Breast epithelium (tissue), 4 donors: ENCODE measurements around the gene DUOX2. TPM values are rescaled to one million over a fixed set of nuclear protein-coding genes. Genes with fewer than 3 reads are reported as not detected.

Experiments used
- DNase-seq, 2 donors: peaks; one replicate each; pipeline ENCODE4 v3.0.0-alpha.2; 2019; ENCODE audit warnings: low spot score in 2 of 2
- H3K27ac ChIP-seq, 2 donors: fragments of 200-600 bp; sonication (generic) in 1 of 2; one replicate each; pipeline ENCODE4 v1.5.1; 2016 to 2019; ENCODE audit warnings: mild to moderate bottlenecking in 1 of 2
- H3K27me3 ChIP-seq, 2 donors: fragments of 200-600 bp; sonication (generic) in 1 of 2; one replicate each; pipeline versions ENCODE4 v1.5.1 to v1.6.0; 2017 to 2019; ENCODE audit warnings: control low read depth in 1 of 2, mild to moderate bottlenecking in 1 of 2
- H3K36me3 ChIP-seq: fragments of 200-600 bp; one replicate; pipeline ENCODE4 v1.5.1; 2019
- H3K4me1 ChIP-seq, 2 donors: fragments of 200-600 bp; sonication (generic); one replicate each; pipeline ENCODE4 v1.5.1; 2016 to 2019; ENCODE audit warnings: control low read depth in 1 of 2
- H3K4me3 ChIP-seq, 3 donors: fragments of 200-600 bp; sonication (generic); 1 replicate in 2 of 3; 2 replicates in 1 of 3; pipeline ENCODE4 v1.5.1; 2016 to 2019; ENCODE audit warnings: mild to moderate bottlenecking in 3 of 3, moderate library complexity in 2 of 3
- H3K9me3 ChIP-seq, 2 donors: fragments of 200-600 bp; sonication (generic) in 1 of 2; one replicate each; pipeline ENCODE4 v1.5.1; 2016 to 2019; ENCODE audit warnings: control low read depth in 1 of 2
- POLR2A ChIP-seq: fragments of 450-650 bp; IDR thresholded peaks from one replicate; pipeline ENCODE4 v1.6.1; 2016; ENCODE audit warnings: antibody characterized with exemption, mild to moderate bottlenecking, moderate library complexity
- POLR2AphosphoS5 ChIP-seq, 3 donors: sonication (generic); formaldehyde crosslinking; IDR thresholded peaks; one replicate each; pipeline ENCODE4 v1.6.1; 2017; ENCODE audit warnings: antibody characterized with exemption in 3 of 3
- intact Hi-C: fragments of 100-400 bp; cut with DNase I; formaldehyde crosslinking; loops from one replicate; pipeline ENCODE4 v1.15.1; 2023; ENCODE audit warnings: low total_unique reads
- total RNA-seq, 3 donors: library from RNA; depleted of rRNA; stranded (reverse); fragments of >200 nt; gene quantifications; one replicate each; pipeline ENCODE4 v1.1.0, GENCODE V29; 2016
- TF ChIP-seq, protein P1 (sequence below), 3 donors: fragments of 450-650 bp; IDR thresholded peaks; one replicate each; pipeline ENCODE4 v1.5.1; 2016 to 2017; ENCODE audit warnings: antibody characterized with exemption in 3 of 3, mild to moderate bottlenecking in 3 of 3, moderate library complexity in 3 of 3

DUOX2 gene
- total RNA-seq, 3 donors from 2014 or later, result 0.15 to 0.98 (median 0.16) TPM

DNA sequence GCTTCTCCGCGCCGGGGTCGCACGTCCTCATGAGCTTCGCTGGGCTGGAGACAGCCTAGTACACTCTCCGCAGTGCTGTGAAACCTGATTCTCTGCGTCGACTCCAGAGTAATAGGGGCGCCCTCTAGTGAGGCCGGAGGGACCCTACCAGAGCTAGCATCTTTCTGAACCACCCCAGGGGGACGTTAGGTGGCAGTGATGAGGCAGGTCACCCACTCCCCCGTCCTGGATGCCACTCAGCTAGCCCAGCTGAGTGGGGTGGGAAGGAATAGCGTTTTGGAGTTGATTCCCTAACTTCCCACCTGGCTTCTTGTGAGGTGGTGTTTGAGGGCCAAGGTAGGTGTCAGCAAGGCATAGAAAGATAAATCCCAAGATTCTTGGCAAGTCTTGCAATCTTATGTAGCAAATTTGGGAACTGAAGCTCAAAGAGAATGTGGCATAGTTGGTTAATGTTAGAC lies 4.2 kb upstream of the DUOX2 start:
- Histone ChIP-seq H3K27me3 (peaks cover 5 to 47% of the 10 kb centered on the region in 2 donors), H3K4me3 (peak overlapping the region in 2 of 3 donors; percentile 32 to 42), H3K27ac (no peak overlapping the region), H3K4me1 (peaks cover 7 to 8% of the 10 kb centered on the region in 2 donors), H3K9me3 (no peaks in the 10 kb centered on the region), H3K36me3 (no peaks in the 10 kb centered on the region)
- peak; percentile 75 to 89 for DNase-seq
- no peak for TF ChIP-seq POLR2A
- TF ChIP-seq, protein P1, sequence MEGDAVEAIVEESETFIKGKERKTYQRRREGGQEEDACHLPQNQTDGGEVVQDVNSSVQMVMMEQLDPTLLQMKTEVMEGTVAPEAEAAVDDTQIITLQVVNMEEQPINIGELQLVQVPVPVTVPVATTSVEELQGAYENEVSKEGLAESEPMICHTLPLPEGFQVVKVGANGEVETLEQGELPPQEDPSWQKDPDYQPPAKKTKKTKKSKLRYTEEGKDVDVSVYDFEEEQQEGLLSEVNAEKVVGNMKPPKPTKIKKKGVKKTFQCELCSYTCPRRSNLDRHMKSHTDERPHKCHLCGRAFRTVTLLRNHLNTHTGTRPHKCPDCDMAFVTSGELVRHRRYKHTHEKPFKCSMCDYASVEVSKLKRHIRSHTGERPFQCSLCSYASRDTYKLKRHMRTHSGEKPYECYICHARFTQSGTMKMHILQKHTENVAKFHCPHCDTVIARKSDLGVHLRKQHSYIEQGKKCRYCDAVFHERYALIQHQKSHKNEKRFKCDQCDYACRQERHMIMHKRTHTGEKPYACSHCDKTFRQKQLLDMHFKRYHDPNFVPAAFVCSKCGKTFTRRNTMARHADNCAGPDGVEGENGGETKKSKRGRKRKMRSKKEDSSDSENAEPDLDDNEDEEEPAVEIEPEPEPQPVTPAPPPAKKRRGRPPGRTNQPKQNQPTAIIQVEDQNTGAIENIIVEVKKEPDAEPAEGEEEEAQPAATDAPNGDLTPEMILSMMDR (IDR thresholded peaks at IDR 0.05), result peak; percentile 65 to 94 (median 79)
- intact Hi-C loops, result no loop called here

DNA sequence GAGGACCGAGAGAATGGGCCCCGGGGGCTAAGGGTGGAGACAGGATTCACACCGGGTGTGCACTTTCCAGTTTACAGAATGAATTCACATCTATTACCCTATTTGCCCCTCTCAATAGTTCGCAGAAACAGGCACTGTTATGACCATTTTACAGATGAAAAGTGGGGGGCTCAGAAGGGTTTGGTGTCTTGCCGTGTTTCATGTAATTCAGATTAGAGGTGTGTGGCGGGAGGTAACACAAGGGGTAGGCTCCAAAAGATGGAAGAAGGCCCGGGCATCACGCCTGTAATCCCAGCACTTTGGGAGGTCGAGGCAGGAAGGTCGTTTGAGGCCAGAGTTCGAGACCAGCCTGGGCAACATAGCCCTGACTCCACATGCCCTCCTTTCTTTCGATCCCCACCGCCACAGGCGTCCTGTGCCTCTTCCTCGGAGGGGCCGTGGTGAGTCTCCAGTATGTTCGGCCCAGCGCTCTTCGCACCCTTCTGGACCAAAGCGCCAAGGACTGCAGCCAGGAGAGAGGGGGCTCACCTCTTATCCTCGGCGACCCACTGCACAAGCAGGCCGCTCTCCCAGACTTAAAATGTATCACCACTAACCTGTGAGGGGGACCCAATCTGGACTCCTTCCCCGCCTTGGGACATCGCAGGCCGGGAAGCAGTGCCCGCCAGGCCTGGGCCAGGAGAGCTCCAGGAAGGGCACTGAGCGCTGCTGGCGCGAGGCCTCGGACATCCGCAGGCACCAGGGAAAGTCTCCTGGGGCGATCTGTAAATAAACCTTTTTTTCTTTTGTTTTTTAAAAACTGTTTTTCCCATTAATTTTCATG lies 3.5 kb upstream of the DUOX2 start:
- Histone ChIP-seq H3K4me3 (peak overlapping the region in 2 of 3 donors; percentile 32 to 57), H3K9me3 (no peaks in the 10 kb centered on the region), H3K27ac (no peak overlapping the region), H3K27me3 (peaks cover 10 to 54% of the 10 kb centered on the region in 2 donors), H3K36me3 (no peaks in the 10 kb centered on the region), H3K4me1 (peaks cover 7 to 8% of the 10 kb centered on the region in 2 donors)
- intact Hi-C loops, result no loop called here
- no peak for DNase-seq
- no peak for TF ChIP-seq POLR2AphosphoS5 (IDR thresholded peaks at IDR 0.05)
- TF ChIP-seq, protein P1 (IDR thresholded peaks at IDR 0.05), result no peak
- no peak for TF ChIP-seq POLR2A

DNA sequence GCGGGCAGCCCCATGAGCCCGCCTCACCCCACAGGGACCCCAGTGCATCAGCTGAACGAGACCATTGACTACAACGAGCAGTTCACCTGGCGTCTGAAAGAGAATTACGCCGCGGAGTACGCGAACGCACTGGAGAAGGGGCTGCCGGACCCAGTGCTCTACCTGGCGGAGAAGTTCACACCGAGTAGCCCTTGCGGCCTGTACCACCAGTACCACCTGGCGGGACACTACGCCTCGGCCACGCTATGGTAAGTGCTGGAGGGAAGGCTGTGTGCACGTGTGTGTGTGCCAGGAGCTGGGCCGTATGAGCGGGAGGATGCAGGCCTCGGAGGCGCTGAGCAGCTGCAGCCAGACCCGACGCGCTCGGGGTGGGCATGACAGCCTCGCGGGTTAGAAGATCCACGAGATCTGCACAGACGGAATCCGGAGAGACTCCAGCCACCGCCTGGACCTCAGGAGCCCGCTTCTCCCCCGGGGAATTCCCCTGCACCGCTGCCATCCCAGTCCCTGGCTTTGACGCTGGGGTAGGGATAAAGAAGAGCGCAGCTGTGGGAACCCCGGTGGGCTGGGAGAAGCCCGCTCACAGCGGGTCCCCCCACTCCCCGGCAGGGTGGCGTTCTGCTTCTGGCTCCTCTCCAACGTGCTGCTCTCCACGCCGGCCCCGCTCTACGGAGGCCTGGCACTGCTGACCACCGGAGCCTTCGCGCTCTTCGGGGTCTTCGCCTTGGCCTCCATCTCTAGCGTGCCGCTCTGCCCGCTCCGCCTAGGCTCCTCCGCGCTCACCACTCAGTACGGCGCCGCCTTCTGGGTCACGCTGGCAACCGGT lies 2.7 kb upstream of the DUOX2 start:
- Histone ChIP-seq H3K4me3 (peak overlapping the region in 2 of 3 donors; percentile 18 to 57), H3K4me1 (peaks cover 7 to 8% of the 10 kb centered on the region in 2 donors), H3K27ac (no peak overlapping the region), H3K36me3 (no peaks in the 10 kb centered on the region), H3K9me3 (no peaks in the 10 kb centered on the region), H3K27me3 (peaks cover 10 to 62% of the 10 kb centered on the region in 2 donors)
- no peak for TF ChIP-seq POLR2AphosphoS5 (IDR thresholded peaks at IDR 0.05)
- TF ChIP-seq POLR2A, result no peak
- TF ChIP-seq, protein P1 (IDR thresholded peaks at IDR 0.05), result no peak
- intact Hi-C loops, result no loop called here
- no peak for DNase-seq

DNA sequence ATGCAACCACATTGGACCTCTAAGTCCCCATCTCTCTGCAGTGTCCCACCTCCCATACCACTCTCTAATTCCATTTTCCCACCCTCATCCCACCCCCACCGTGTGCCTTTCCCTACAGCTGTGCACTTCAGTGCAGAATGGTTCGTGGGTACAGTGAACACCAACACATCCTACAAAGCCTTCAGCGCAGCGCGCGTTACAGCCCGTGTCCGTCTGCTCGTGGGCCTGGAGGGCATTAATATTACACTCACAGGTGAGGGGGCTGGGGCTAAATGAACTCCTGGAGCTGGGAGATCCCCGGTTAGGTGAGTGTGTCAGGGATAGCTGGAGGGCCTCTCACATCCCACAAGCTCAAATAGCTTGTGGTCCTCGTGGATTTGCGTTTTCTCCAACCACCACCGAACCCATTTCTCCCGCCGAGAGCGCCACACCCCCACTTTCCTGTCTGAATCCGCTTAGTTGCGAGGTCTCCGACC lies 2.1 kb upstream of the DUOX2 start:
- no peak for TF ChIP-seq POLR2AphosphoS5 (IDR thresholded peaks at IDR 0.05)
- TF ChIP-seq, protein P1 (IDR thresholded peaks at IDR 0.05), result no peak
- no peak for TF ChIP-seq POLR2A
- DNase-seq, result no peak
- intact Hi-C loops, result no loop called here
- H3K27me3 ChIP-seq, result peaks cover 14 to 66% of the 10 kb centered on the region in 2 donors
- H3K4me1 ChIP-seq, result peaks cover 7 to 8% of the 10 kb centered on the region in 2 donors
- H3K9me3 ChIP-seq, result no peaks in the 10 kb centered on the region
- H3K36me3 ChIP-seq, result no peaks in the 10 kb centered on the region
- no peak overlapping the region for H3K4me3 ChIP-seq
- H3K27ac ChIP-seq, result no peak overlapping the region
